Smooth muscle cell of the brain vasculature (primary cell): ENCODE results near the gene FH.

ENCODE experiments used
- DNase-seq: peaks from one replicate; pipeline ENCODE4 v3.0.0-alpha.2; 2012; ENCODE audit warnings: low read depth, low spot score

FH gene

GRCh38 chr1:241519308-241520079 lies at the start of gene FH:
Gene FH (minus strand): TSS chr1:241519755. CDS start chr1:241519722, 33 bp downstream.
- DNase-seq, result peak; percentile 92

GRCh38 chr1:241560849-241561187 lies 41.3 kb upstream of the FH start:
- DNase-seq, result no peak

- no peak for DNase-seq
Measured at GRCh38 chr1:241560146-241560848, 40.7 kb upstream of the FH start.

GRCh38 chr1:241557551-241558193 lies 38.1 kb upstream of the FH start:
- no peak for DNase-seq

- DNase-seq, result no peak
Measured at GRCh38 chr1:241557031-241557430, 37.5 kb upstream of the FH start.

- DNase-seq, result no peak
Measured at GRCh38 chr1:241555526-241555925, 36.0 kb upstream of the FH start.

- no peak for DNase-seq
Measured at GRCh38 chr1:241553886-241554592, 34.5 kb upstream of the FH start.

GRCh38 chr1:241551759-241552638 lies 32.4 kb upstream of the FH start:
- DNase-seq, result no peak

GRCh38 chr1:241550318-241550717 lies 30.8 kb upstream of the FH start:
- DNase-seq, result no peak

GRCh38 chr1:241548008-241548407 lies 28.5 kb upstream of the FH start:
- no peak for DNase-seq

GRCh38 chr1:241542199-241542907 lies 22.8 kb upstream of the FH start:
- DNase-seq, result no peak

GRCh38 chr1:241536969-241537368 lies 17.4 kb upstream of the FH start:
- DNase-seq, result no peak

- no peak for DNase-seq
Measured at GRCh38 chr1:241536304-241536703, 16.7 kb upstream of the FH start.

GRCh38 chr1:241533326-241534115 lies 14.0 kb upstream of the FH start:
- no peak for DNase-seq

- DNase-seq, result no peak
Measured at GRCh38 chr1:241532864-241533263, 13.3 kb upstream of the FH start.

- no peak for DNase-seq
Measured at GRCh38 chr1:241532162-241532531, 12.6 kb upstream of the FH start, which contains the start of gene KMO. Gene KMO (plus strand): TSS chr1:241532378. CDS start chr1:241532445, 67 bp downstream.

GRCh38 chr1:241531195-241532161 lies 11.9 kb upstream of the FH start:
- peak; percentile 45 for DNase-seq

- no peak for DNase-seq
Measured at GRCh38 chr1:241527146-241527545, 7.6 kb upstream of the FH start.
